Type B pancreatic cell (in vitro differentiated cells): Measurements from ENCODE around the gene PJVK. TPM values are rescaled to one million over a fixed set of nuclear protein-coding genes. Genes with fewer than 3 reads are reported as not detected.

Source experiments
- DNase-seq: peaks from one replicate; pipeline ENCODE4 v3.0.0; 2021; ENCODE audit warnings: mixed read lengths; ENCODE audit not compliant: unreplicated experiment; ENCODE audit errors: extremely low spot score
- H3K27ac Mint-ChIP-seq: 2 replicates; pipeline ENCODE4 v1.8.0; 2021; ENCODE audit warnings: mild to moderate bottlenecking, mixed read lengths
- H3K27me3 Mint-ChIP-seq: 2 replicates; pipeline ENCODE4 v1.8.0; 2021; ENCODE audit warnings: mixed read lengths
- H3K36me3 Mint-ChIP-seq: 2 replicates; pipeline ENCODE4 v1.8.0; 2021; ENCODE audit warnings: mixed read lengths
- H3K4me1 Mint-ChIP-seq: one replicate; pipeline ENCODE4 v1.8.0; 2021; ENCODE audit warnings: mixed read lengths; ENCODE audit not compliant: unreplicated experiment
- H3K4me3 Mint-ChIP-seq: 2 replicates; pipeline ENCODE4 v1.8.0; 2021; ENCODE audit warnings: mild to moderate bottlenecking, mixed read lengths
- H3K9me3 Mint-ChIP-seq: 2 replicates; pipeline ENCODE4 v1.8.0; 2021; ENCODE audit warnings: mixed read lengths
- CTCF ChIP-seq: fragments of 200-600 bp; sonication (generic); conservative IDR thresholded peaks from 2 replicates; pipeline ENCODE4 v1.5.0; 2021; ENCODE audit warnings: antibody characterized with exemption, mild to moderate bottlenecking
- total RNA-seq: library from RNA; stranded (reverse); gene quantifications from 2 replicates; pipeline ENCODE4 v1.2.1, GENCODE V29; 2021; ENCODE audit warnings: low replicate concordance

The PJVK gene
- total RNA-seq, 1 donor from 2014 or later, result 8.0 TPM

GRCh38 chr2:178510384-178510783 lies 59.2 kb downstream of the PJVK start:
- H3K27ac Mint-ChIP-seq, result no peak overlapping the region
- H3K4me1 Mint-ChIP-seq, result no peaks in the 10 kb centered on the region
- H3K36me3 Mint-ChIP-seq, result peaks cover 14% of the 10 kb centered on the region
- no peak for DNase-seq
- no peak for TF ChIP-seq CTCF
- H3K4me3 Mint-ChIP-seq, result no peak overlapping the region
- no peaks in the 10 kb centered on the region for H3K9me3 Mint-ChIP-seq
- no peaks in the 10 kb centered on the region for H3K27me3 Mint-ChIP-seq

Other genes starting within 250 kb of the PJVK start
- gene PRKRA, start 203 bp upstream of the PJVK start, total RNA-seq, result 52.2 and 69.5 TPM in 2 replicates
- 7.2 and 34.1 TPM in 2 replicates for gene FKBP7, start 27.2 kb downstream of the PJVK start, total RNA-seq
- 16.2 and 20.7 TPM in 2 replicates for gene PLEKHA3, start 29.1 kb downstream of the PJVK start, total RNA-seq